ENCODE measurements around the gene ZEB1.

ZEB1 gene

DNA sequence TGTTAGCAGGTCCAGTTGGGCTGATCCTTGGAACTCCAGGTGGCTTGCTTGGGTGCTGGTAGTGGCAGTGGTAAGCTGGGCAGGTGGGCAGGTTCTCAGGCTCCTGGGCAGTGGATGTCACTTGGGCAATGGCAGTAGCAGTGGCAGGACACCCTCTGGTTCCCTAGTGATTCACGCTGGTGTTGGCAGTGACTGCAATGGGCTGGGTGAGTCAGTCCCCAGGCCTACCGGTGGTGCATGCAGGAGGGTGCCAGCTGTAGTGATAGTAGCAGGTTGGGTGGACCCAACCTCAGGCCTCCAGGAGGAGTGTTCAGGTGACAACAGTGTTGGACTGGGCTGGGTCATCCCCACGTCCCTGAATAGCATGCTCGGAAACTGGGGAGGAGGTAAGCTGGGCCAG is 189.2 kb downstream of the ZEB1 start:
- no peak overlapping the region for H3K27ac ChIP-seq (ENCODE audit: low read depth, low read length)
- peaks cover 30% of the 10 kb centered on the region for H3K9me3 ChIP-seq (ENCODE audit: insufficient read depth, low read depth, low read length)
- no peaks in the 10 kb centered on the region for H3K4me1 ChIP-seq (ENCODE audit: insufficient read depth, low read length)
- 97% methylated on average over 4 of the region's 4 CpGs for WGBS
- H3K9ac ChIP-seq (ENCODE audit: low read depth, low read length) = no peak overlapping the region
- no peaks in the 10 kb centered on the region for H3K27me3 ChIP-seq (ENCODE audit: insufficient read depth, low read length)
- H3K4me3 ChIP-seq (ENCODE audit: low read length) = no peak overlapping the region
- H3K36me3 ChIP-seq (ENCODE audit: insufficient read depth, low read length) = no peaks in the 10 kb centered on the region; the same call in 1 of the 2 replicates

- no peaks in the 10 kb centered on the region for H3K4me1 ChIP-seq (ENCODE audit: insufficient read depth, low read length)
Measured at GRCh38 chr10:31508882-31509281, 189.9 kb downstream of the ZEB1 start.

GRCh38 chr10:31509989-31510388 is 191.0 kb downstream of the ZEB1 start:
- no peak overlapping the region for H3K27ac ChIP-seq (ENCODE audit: low read depth, low read length)
- peaks cover 30% of the 10 kb centered on the region for H3K9me3 ChIP-seq (ENCODE audit: insufficient read depth, low read depth, low read length)
- H3K36me3 ChIP-seq (ENCODE audit: insufficient read depth, low read length) = no peaks in the 10 kb centered on the region; the same call in 1 of the 2 replicates
- H3K4me3 ChIP-seq (ENCODE audit: low read length) = no peak overlapping the region
- no peaks in the 10 kb centered on the region for H3K27me3 ChIP-seq (ENCODE audit: insufficient read depth, low read length)
- H3K4me1 ChIP-seq (ENCODE audit: insufficient read depth, low read length) = no peaks in the 10 kb centered on the region
- H3K9ac ChIP-seq (ENCODE audit: low read depth, low read length) = no peak overlapping the region

More at GRCh38 chr10:31508882-31509281, 189.9 kb downstream of the ZEB1 start:
- Histone ChIP-seq H3K36me3 (ENCODE audit: insufficient read depth, low read length) (no peaks in the 10 kb centered on the region; the same call in 1 of the 2 replicates), H3K27me3 (ENCODE audit: insufficient read depth, low read length) (no peaks in the 10 kb centered on the region), H3K27ac (ENCODE audit: low read depth, low read length) (no peak overlapping the region), H3K9me3 (ENCODE audit: insufficient read depth, low read depth, low read length) (peaks cover 30% of the 10 kb centered on the region), H3K4me3 (ENCODE audit: low read length) (no peak overlapping the region), H3K9ac (ENCODE audit: low read depth, low read length) (no peak overlapping the region)
- WGBS = 87% methylated on average over 5 of the region's 5 CpGs

GRCh38 chr10:31515116-31515515 is 196.1 kb downstream of the ZEB1 start:
- H3K36me3 ChIP-seq (ENCODE audit: insufficient read depth, low read length) = no peaks in the 10 kb centered on the region; the same call in 1 of the 2 replicates

GRCh38 chr10:31515819-31516402 is 196.9 kb downstream of the ZEB1 start:
- Histone ChIP-seq H3K4me1 (ENCODE audit: insufficient read depth, low read length) (no peaks in the 10 kb centered on the region), H3K4me3 (ENCODE audit: low read length) (no peak overlapping the region), H3K9ac (ENCODE audit: low read depth, low read length) (no peak overlapping the region), H3K36me3 (ENCODE audit: insufficient read depth, low read length) (no peaks in the 10 kb centered on the region; the same call in 1 of the 2 replicates), H3K27ac (ENCODE audit: low read depth, low read length) (no peak overlapping the region), H3K27me3 (ENCODE audit: insufficient read depth, low read length) (no peaks in the 10 kb centered on the region), H3K9me3 (ENCODE audit: insufficient read depth, low read depth, low read length) (no peaks in the 10 kb centered on the region)

More at GRCh38 chr10:31515116-31515515, 196.1 kb downstream of the ZEB1 start:
- WGBS = 100% methylated on average over 2 of the region's 2 CpGs
- no peak overlapping the region for H3K9ac ChIP-seq (ENCODE audit: low read depth, low read length)
- H3K27ac ChIP-seq (ENCODE audit: low read depth, low read length) = no peak overlapping the region
- no peak overlapping the region for H3K4me3 ChIP-seq (ENCODE audit: low read length)
- H3K9me3 ChIP-seq (ENCODE audit: insufficient read depth, low read depth, low read length) = no peaks in the 10 kb centered on the region
- no peaks in the 10 kb centered on the region for H3K27me3 ChIP-seq (ENCODE audit: insufficient read depth, low read length)
- no peaks in the 10 kb centered on the region for H3K4me1 ChIP-seq (ENCODE audit: insufficient read depth, low read length)

GRCh38 chr10:31520986-31521831 is 202.2 kb downstream of the ZEB1 start:
- H3K9ac ChIP-seq (ENCODE audit: low read depth, low read length) = no peak overlapping the region
- no peaks in the 10 kb centered on the region for H3K4me1 ChIP-seq (ENCODE audit: insufficient read depth, low read length)
- H3K4me3 ChIP-seq (ENCODE audit: low read length) = no peak overlapping the region
- no peak overlapping the region for H3K27ac ChIP-seq (ENCODE audit: low read depth, low read length)
- no peaks in the 10 kb centered on the region for H3K36me3 ChIP-seq (ENCODE audit: insufficient read depth, low read length)
- no peaks in the 10 kb centered on the region for H3K27me3 ChIP-seq (ENCODE audit: insufficient read depth, low read length)
- H3K9me3 ChIP-seq (ENCODE audit: insufficient read depth, low read depth, low read length) = no peaks in the 10 kb centered on the region
- WGBS = 94% methylated on average over 4 of the region's 4 CpGs

GRCh38 chr10:31522820-31523219 is 203.8 kb downstream of the ZEB1 start:
- no peaks in the 10 kb centered on the region for H3K27me3 ChIP-seq (ENCODE audit: insufficient read depth, low read length)
- H3K27ac ChIP-seq (ENCODE audit: low read depth, low read length) = no peak overlapping the region
- H3K4me1 ChIP-seq (ENCODE audit: insufficient read depth, low read length) = no peaks in the 10 kb centered on the region
- H3K9me3 ChIP-seq (ENCODE audit: insufficient read depth, low read depth, low read length) = no peaks in the 10 kb centered on the region
- no peak overlapping the region for H3K9ac ChIP-seq (ENCODE audit: low read depth, low read length)
- no peak overlapping the region for H3K4me3 ChIP-seq (ENCODE audit: low read length)
- H3K36me3 ChIP-seq (ENCODE audit: insufficient read depth, low read length) = no peaks in the 10 kb centered on the region
- 92% methylated on average over 4 of the region's 4 CpGs for WGBS

- Histone ChIP-seq H3K9me3 (ENCODE audit: insufficient read depth, low read depth, low read length) (no peaks in the 10 kb centered on the region), H3K36me3 (ENCODE audit: insufficient read depth, low read length) (no peaks in the 10 kb centered on the region)
Measured at GRCh38 chr10:31524460-31524859, 205.4 kb downstream of the ZEB1 start.

GRCh38 chr10:31526178-31526577 is 207.2 kb downstream of the ZEB1 start:
- WGBS = 94% methylated on average over 3 of the region's 4 CpGs
- Histone ChIP-seq H3K36me3 (ENCODE audit: insufficient read depth, low read length) (no peaks in the 10 kb centered on the region), H3K27me3 (ENCODE audit: insufficient read depth, low read length) (no peaks in the 10 kb centered on the region), H3K4me3 (ENCODE audit: low read length) (no peak overlapping the region), H3K27ac (ENCODE audit: low read depth, low read length) (no peak overlapping the region), H3K9me3 (ENCODE audit: insufficient read depth, low read depth, low read length) (no peaks in the 10 kb centered on the region), H3K9ac (ENCODE audit: low read depth, low read length) (no peak overlapping the region), H3K4me1 (ENCODE audit: insufficient read depth, low read length) (no peaks in the 10 kb centered on the region)

More at GRCh38 chr10:31524460-31524859, 205.4 kb downstream of the ZEB1 start:
- Histone ChIP-seq H3K27ac (ENCODE audit: low read depth, low read length) (no peak overlapping the region), H3K4me1 (ENCODE audit: insufficient read depth, low read length) (no peaks in the 10 kb centered on the region), H3K9ac (ENCODE audit: low read depth, low read length) (no peak overlapping the region), H3K27me3 (ENCODE audit: insufficient read depth, low read length) (no peaks in the 10 kb centered on the region), H3K4me3 (ENCODE audit: low read length) (no peak overlapping the region)
- WGBS = 94% methylated on average over 3 of the region's 4 CpGs

DNA sequence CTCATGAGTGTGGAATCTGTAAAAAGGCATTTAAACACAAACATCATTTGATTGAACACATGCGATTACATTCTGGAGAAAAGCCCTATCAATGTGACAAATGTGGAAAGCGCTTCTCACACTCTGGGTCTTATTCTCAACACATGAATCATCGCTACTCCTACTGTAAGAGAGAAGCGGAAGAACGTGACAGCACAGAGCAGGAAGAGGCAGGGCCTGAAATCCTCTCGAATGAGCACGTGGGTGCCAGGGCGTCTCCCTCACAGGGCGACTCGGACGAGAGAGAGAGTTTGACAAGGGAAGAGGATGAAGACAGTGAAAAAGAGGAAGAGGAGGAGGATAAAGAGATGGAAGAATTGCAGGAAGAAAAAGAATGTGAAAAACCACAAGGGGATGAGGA is 207.7 kb downstream of the ZEB1 start:
- WGBS = 91% methylated on average over 11 of the region's 11 CpGs
- H3K9me3 ChIP-seq (ENCODE audit: insufficient read depth, low read depth, low read length) = no peaks in the 10 kb centered on the region
- no peak overlapping the region for H3K4me3 ChIP-seq (ENCODE audit: low read length)

GRCh38 chr10:31528831-31529230 is 209.8 kb downstream of the ZEB1 start:
- H3K9ac ChIP-seq (ENCODE audit: low read depth, low read length) = no peak overlapping the region
- no peaks in the 10 kb centered on the region for H3K9me3 ChIP-seq (ENCODE audit: insufficient read depth, low read depth, low read length)
- no peaks in the 10 kb centered on the region for H3K36me3 ChIP-seq (ENCODE audit: insufficient read depth, low read length)
- no peak overlapping the region for H3K27ac ChIP-seq (ENCODE audit: low read depth, low read length)
- no peaks in the 10 kb centered on the region for H3K27me3 ChIP-seq (ENCODE audit: insufficient read depth, low read length)
- H3K4me1 ChIP-seq (ENCODE audit: insufficient read depth, low read length) = no peaks in the 10 kb centered on the region
- no peak overlapping the region for H3K4me3 ChIP-seq (ENCODE audit: low read length)

More for the DNA sequence above, 207.7 kb downstream of the ZEB1 start:
- H3K9ac ChIP-seq (ENCODE audit: low read depth, low read length) = no peak overlapping the region
- no peaks in the 10 kb centered on the region for H3K36me3 ChIP-seq (ENCODE audit: insufficient read depth, low read length)
- H3K27me3 ChIP-seq (ENCODE audit: insufficient read depth, low read length) = no peaks in the 10 kb centered on the region
- no peak overlapping the region for H3K27ac ChIP-seq (ENCODE audit: low read depth, low read length)
- no peaks in the 10 kb centered on the region for H3K4me1 ChIP-seq (ENCODE audit: insufficient read depth, low read length)

Measured in HUES64 (cell line).